Spleen (tissue), 11 donors: ENCODE data around the gene MS4A6E. TPM values are rescaled to one million over a fixed set of nuclear protein-coding genes. Genes with fewer than 3 reads are reported as not detected.
A peak's percentile ranks its signal among the peaks of the same experiment; 100 is the strongest.

ENCODE experiments used
- DNase-seq: peaks from one replicate; pipeline ENCODE4 v3.0.0-alpha.2; 2020
- H3K27ac ChIP-seq, 8 donors: fragments of 200-600 bp; sonication (generic) in 7 of 8; 1 replicate in 4 of 8; 2 replicates in 4 of 8; pipeline versions ENCODE4 v1.5.0 to v1.8.0; 2016 to 2021; ENCODE audit warnings: inconsistent platforms in 4 of 8, mild to moderate bottlenecking in 4 of 8, moderate library complexity in 1 of 8
- H3K27me3 ChIP-seq, 7 donors: fragments of 200-600 bp; sonication (generic) in 6 of 7; replicated peaks in 1 of 7; 1 replicate in 4 of 7; 2 replicates in 3 of 7; pipeline versions ENCODE4 v1.5.0 to v1.8.0; 2016 to 2021; ENCODE audit warnings: inconsistent platforms in 3 of 7, mild to moderate bottlenecking in 1 of 7
- H3K36me3 ChIP-seq, 6 donors: fragments of 200-600 bp; sonication (generic) in 5 of 6; 1 replicate in 4 of 6; 2 replicates in 2 of 6; pipeline versions ENCODE4 v1.5.0 to v1.8.0; 2016 to 2021; ENCODE audit warnings: inconsistent platforms in 2 of 6
- H3K4me1 ChIP-seq, 6 donors: fragments of 200-600 bp; sonication (generic) in 5 of 6; 1 replicate in 3 of 6; 2 replicates in 3 of 6; pipeline versions ENCODE4 v1.5.0 to v1.8.0; 2016 to 2021; ENCODE audit warnings: inconsistent platforms in 3 of 6
- H3K4me3 ChIP-seq, 8 donors: fragments of 200-600 bp; sonication (generic) in 7 of 8; 1 replicate in 4 of 8; 2 replicates in 4 of 8; pipeline versions ENCODE4 v1.5.0 to v1.8.0; 2016 to 2021; ENCODE audit warnings: inconsistent platforms in 4 of 8, mild to moderate bottlenecking in 4 of 8, moderate library complexity in 2 of 8
- H3K9me3 ChIP-seq, 8 donors: fragments of 200-600 bp; sonication (generic) in 7 of 8; 1 replicate in 4 of 8; 2 replicates in 4 of 8; pipeline versions ENCODE4 v1.5.0 to v1.8.0; 2016 to 2021; ENCODE audit warnings: inconsistent platforms in 4 of 8
- CTCF ChIP-seq, 11 experiments: fragments of 200-600 bp in 7 of 11; fragments of 450-650 bp in 4 of 11; sonication (generic) in 4 of 11; IDR thresholded peaks in 8 of 11; conservative IDR thresholded peaks in 3 of 11; 1 replicate in 7 of 11; 2 replicates in 4 of 11; pipeline versions ENCODE4 v1.4.0 to v1.8.0; 2016 to 2021; ENCODE audit warnings: antibody characterized with exemption in 11 of 11, inconsistent platforms in 4 of 11, mild to moderate bottlenecking in 1 of 11
- POLR2A ChIP-seq, 3 donors: fragments of 450-650 bp; IDR thresholded peaks; one replicate each; pipeline ENCODE4 v1.5.1; 2017; ENCODE audit warnings: antibody characterized with exemption in 3 of 3, mild to moderate bottlenecking in 1 of 3
- POLR2AphosphoS5 ChIP-seq, 3 donors: sonication (generic); formaldehyde crosslinking; IDR thresholded peaks; one replicate each; pipeline ENCODE4 v1.5.1; 2017; ENCODE audit warnings: antibody characterized with exemption in 3 of 3
- WGBS, 5 donors: extraction: QIAGEN DNeasy Blood & Tissue Kit in 3 of 5; methylation state at CpG; one replicate each; pipeline versions ENCODE4 v1.1.5 to v1.1.7; 2013 to 2018; 5-methylcytosine and 5-hydroxymethylcytosine counted together
- intact Hi-C: fragments of 100-400 bp; cut with DNase I; formaldehyde crosslinking; loops from one replicate; pipeline ENCODE4 v1.15.0; 2023; ENCODE audit warnings: low total_unique reads
- polyA plus RNA-seq, 3 donors: library from polyadenylated mRNA; stranded (reverse); fragments of 200-250 nt; gene quantifications; one replicate each; pipeline ENCODE4 v1.2.1, GENCODE V29; 2013
- total RNA-seq, 7 donors: library from RNA; depleted of rRNA in 3 of 7; stranded (reverse); fragments of >200 nt in 3 of 7; fragmentation: NEBNext Ultra II Directional in 4 of 7; extraction: Animal tissue kit (Norgen Biotek cat#: 25700) in 4 of 7; gene quantifications; one replicate each; pipeline versions ENCODE4 v1.1.0 to v1.2.1, GENCODE V29; 2016 to 2021
- donor health status: healthy with polysubstance abuse.
- donor health status: DM: no; HTN: no; CAD: no; lungs with moderate emphysema.
- donor health status: DM: no; HTN: no; CAD: no.
- donor health status: Bipolar disorder and iron deficiency.
- donor health status: healthy.
- donor health status: DM: no; HTN: no; CAD: no.
- donor health status: DM: yes; HTN: yes; CAD: no.

MS4A6E gene
- total and polyA plus RNA-seq, 10 donors, result 0.65 to 128 (median 4.8) TPM; not detected in 1

GRCh38 chr11:60389279-60389910 is 62.3 kb downstream of the MS4A6E start:
- Histone ChIP-seq H3K36me3 (peaks cover 0 to 45% (median 0%) of the 10 kb centered on the region in 6 donors), H3K4me3 (no peak overlapping the region), H3K4me1 (peaks cover 0 to 39% (median 10%) of the 10 kb centered on the region in 6 donors), H3K9me3 (no peaks in the 10 kb centered on the region), H3K27me3 (no peaks in the 10 kb centered on the region), H3K27ac (peak overlapping the region; percentile 36 to 81 (median 66))
- TF ChIP-seq CTCF (IDR thresholded peaks at IDR 0.05 in 8 of 11, conservative IDR thresholded peaks at IDR 0.05 in 3 of 11) (no peak), POLR2AphosphoS5 (IDR thresholded peaks at IDR 0.05) (peak in 1 of 3 donors; percentile 72), POLR2A (IDR thresholded peaks at IDR 0.05) (no peak)
- no peak for DNase-seq
- intact Hi-C loops, result no loop called here
- WGBS, 5 donors, result 29 to 59% (median 34%) methylated on average over 5 of the region's 5 CpGs

- Histone ChIP-seq H3K9me3 (no peaks in the 10 kb centered on the region), H3K27ac (peak overlapping the region in 5 of 8 donors; percentile 60 to 81 (median 73)), H3K36me3 (peaks cover 0 to 37% (median 0%) of the 10 kb centered on the region in 6 donors), H3K4me1 (peaks cover 0 to 39% (median 10%) of the 10 kb centered on the region in 6 donors), H3K4me3 (no peak overlapping the region), H3K27me3 (no peaks in the 10 kb centered on the region)
- intact Hi-C loops, result no loop called here
- TF ChIP-seq POLR2A (IDR thresholded peaks at IDR 0.05) (no peak), POLR2AphosphoS5 (IDR thresholded peaks at IDR 0.05) (peak in 1 of 3 donors; percentile 50)
- DNase-seq, result no peak
Measured at GRCh38 chr11:60390419-60390818, 63.4 kb downstream of the MS4A6E start.

Other genes with a start within 250 kb of the MS4A6E start
- under 1 TPM in 4 of 7 donors, not detected in 3; 0.50 to 0.91 (median 0.69) TPM for gene MS4A2, start 238.6 kb upstream of the MS4A6E start, total RNA-seq
- gene MS4A2, start 238.6 kb upstream of the MS4A6E start, polyA plus RNA-seq, result under 1 TPM in 1 of 3 donors, not detected in 2; 0.03 TPM
- 100 to 1,000 TPM; 109 to 560 (median 309) TPM for gene MS4A6A, start 144.2 kb upstream of the MS4A6E start, total RNA-seq
- gene MS4A6A, start 144.2 kb upstream of the MS4A6E start, polyA plus RNA-seq, result 100 to 1,000 TPM; 121 to 197 (median 176) TPM
- gene MS4A4E, start 84.1 kb upstream of the MS4A6E start, total RNA-seq, result 10 to 100 TPM in 5 of 7 donors, 1 to 10 TPM in 2; 2.3 to 25.4 (median 13.7) TPM
- 1 to 10 TPM; 1.9 to 3.3 (median 3.2) TPM for gene MS4A4E, start 84.1 kb upstream of the MS4A6E start, polyA plus RNA-seq
- gene MS4A4A, start 46.6 kb upstream of the MS4A6E start, total RNA-seq, result 100 to 1,000 TPM in 3 of 7 donors, 10 to 100 TPM in 4; 28.2 to 130 (median 85.5) TPM
- 10 to 100 TPM; 24.3 to 48.7 (median 26.1) TPM for gene MS4A4A, start 46.6 kb upstream of the MS4A6E start, polyA plus RNA-seq
- gene MS4A7, start 51.3 kb downstream of the MS4A6E start, total RNA-seq, result 100 to 1,000 TPM; 246 to 652 (median 397) TPM
- 10 to 100 TPM; 41.8 to 91.3 (median 78.7) TPM for gene MS4A7, start 51.3 kb downstream of the MS4A6E start, polyA plus RNA-seq
- 10 to 100 TPM in 2 of 7 donors, 1 to 10 TPM in 5; 2.6 to 18.0 (median 6.3) TPM for gene MS4A14, start 69.2 kb downstream of the MS4A6E start, total RNA-seq
- gene MS4A14, start 69.2 kb downstream of the MS4A6E start, polyA plus RNA-seq, result 1 to 10 TPM; 1.0 to 5.3 (median 2.4) TPM
- gene MS4A5, start 102.3 kb downstream of the MS4A6E start, total RNA-seq, result not detected
- not detected for gene MS4A5, start 102.3 kb downstream of the MS4A6E start, polyA plus RNA-seq
- 100 to 1,000 TPM; 237 to 532 (median 344) TPM for gene MS4A1, start 128.6 kb downstream of the MS4A6E start, total RNA-seq
- gene MS4A1, start 128.6 kb downstream of the MS4A6E start, polyA plus RNA-seq, result 1,000 to 10,000 TPM in 1 of 3 donors, 100 to 1,000 TPM in 2; 575 to 1,116 (median 717) TPM
- gene MS4A12, start 165.5 kb downstream of the MS4A6E start, total RNA-seq, result not detected
- gene MS4A12, start 165.5 kb downstream of the MS4A6E start, polyA plus RNA-seq, result under 1 TPM in 1 of 3 donors, not detected in 2; 0.10 TPM
- gene MS4A13, start 188.1 kb downstream of the MS4A6E start, total RNA-seq, result not detected
- not detected for gene MS4A13, start 188.1 kb downstream of the MS4A6E start, polyA plus RNA-seq